Ectodermal cell (in vitro differentiated cells): Measurements from ENCODE around the gene PEA15.

Source experiments
- H3K27ac ChIP-seq: 2 replicates; pipeline ENCODE4 v1.7.0; 2013; ENCODE audit warnings: mild to moderate bottlenecking, low read depth, low read length; ENCODE audit not compliant: insufficient read depth, poor library complexity, severe bottlenecking
- H3K27me3 ChIP-seq: 2 replicates; pipeline ENCODE4 v1.7.0; 2013; ENCODE audit warnings: mild to moderate bottlenecking, low read length; ENCODE audit not compliant: insufficient read depth, control insufficient read depth, poor library complexity, severe bottlenecking
- H3K36me3 ChIP-seq: one replicate; pipeline ENCODE4 v1.7.0; 2013; ENCODE audit warnings: low read length; ENCODE audit not compliant: control insufficient read depth, insufficient read depth
- H3K4me1 ChIP-seq: one replicate; pipeline ENCODE4 v1.7.0; 2013; ENCODE audit warnings: low read length; ENCODE audit not compliant: control insufficient read depth, insufficient read depth
- H3K4me3 ChIP-seq: 2 replicates; pipeline ENCODE4 v1.7.0; 2013; ENCODE audit warnings: low read depth, low read length, control low read depth; ENCODE audit not compliant: insufficient read depth
- H3K9me3 ChIP-seq: 2 replicates; pipeline ENCODE4 v1.7.0; 2013; ENCODE audit warnings: mild to moderate bottlenecking, low read length, moderate library complexity; ENCODE audit not compliant: control insufficient read depth
- WGBS, 2 experiments: methylation state at CpG; one replicate each; pipeline ENCODE4 v1.1.7; 2013; ENCODE audit warnings: missing lambda C conversion rate in 2 of 2; 5-methylcytosine and 5-hydroxymethylcytosine counted together

PEA15 gene

DNA sequence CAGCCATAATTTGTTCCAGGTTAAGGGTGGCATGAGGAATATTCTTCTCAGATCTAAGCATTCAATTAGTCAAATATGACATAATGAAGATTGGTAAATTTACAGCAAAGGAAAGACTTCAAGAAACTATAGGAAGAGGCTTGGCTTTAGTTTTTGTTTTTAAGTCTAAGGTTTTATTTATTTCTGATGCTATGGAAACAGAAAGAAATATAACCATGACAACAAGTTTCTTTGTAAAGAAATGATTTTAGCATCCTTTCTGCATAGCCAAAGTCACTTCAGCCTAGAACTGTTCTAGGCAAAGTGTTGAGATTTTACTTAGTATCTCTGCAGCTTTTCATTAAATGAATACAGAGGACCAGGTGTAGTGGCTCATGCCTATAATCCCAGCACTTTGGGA, 27.7 kb downstream of the PEA15 start:
- Histone ChIP-seq H3K9me3 (no peaks in the 10 kb centered on the region), H3K4me1 (no peaks in the 10 kb centered on the region), H3K36me3 (peaks cover 37% of the 10 kb centered on the region), H3K27me3 (no peaks in the 10 kb centered on the region), H3K27ac (no peak overlapping the region), H3K4me3 (no peak overlapping the region)

DNA sequence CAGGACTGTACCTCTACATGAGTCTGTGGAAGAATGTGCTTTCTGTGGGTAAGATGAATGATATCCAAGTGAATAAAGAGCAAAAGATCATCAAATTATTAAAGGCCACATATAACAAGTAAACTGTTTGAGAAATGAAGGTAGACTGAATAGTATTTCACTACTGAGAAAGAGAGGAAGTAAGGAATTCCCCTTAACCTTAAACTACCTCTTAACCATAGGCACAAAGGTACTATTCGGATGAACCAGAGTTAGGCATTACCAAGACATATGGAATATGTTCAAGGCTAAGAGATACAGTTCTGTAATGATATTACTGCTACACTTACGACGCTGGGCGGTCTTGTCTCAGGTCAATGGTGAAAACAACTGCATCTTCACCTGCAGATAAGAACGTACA, 31.6 kb downstream of the PEA15 start:
- 94 to 97% methylated on average over 5 of the region's 5 CpGs for WGBS, 2 experiments
- H3K4me1 ChIP-seq = no peaks in the 10 kb centered on the region
- H3K9me3 ChIP-seq = no peaks in the 10 kb centered on the region
- H3K27ac ChIP-seq = no peak overlapping the region
- peaks cover 41% of the 10 kb centered on the region for H3K36me3 ChIP-seq
- H3K27me3 ChIP-seq = no peaks in the 10 kb centered on the region
- no peak overlapping the region for H3K4me3 ChIP-seq

DNA sequence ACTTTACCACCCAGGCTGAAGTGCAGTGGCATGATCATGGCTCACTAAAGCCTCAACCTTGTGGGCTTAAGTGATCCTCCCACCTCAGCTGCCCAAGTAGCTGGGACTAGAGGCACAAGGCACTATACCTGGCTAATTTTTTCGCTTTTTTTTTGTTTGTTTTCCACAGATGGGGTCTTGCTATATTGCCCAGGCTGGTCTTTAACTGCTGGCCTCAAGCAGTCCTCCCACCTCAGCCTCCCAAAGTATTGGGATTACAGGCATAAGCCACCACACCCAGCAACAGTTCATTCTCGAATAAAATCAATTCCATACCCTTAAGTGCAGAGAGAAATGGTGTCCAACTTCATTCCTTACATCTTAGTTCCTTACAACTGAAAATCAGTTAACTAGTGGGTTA, 32.4 kb downstream of the PEA15 start:
- Histone ChIP-seq H3K36me3 (peaks cover 37% of the 10 kb centered on the region), H3K4me1 (no peaks in the 10 kb centered on the region), H3K9me3 (no peaks in the 10 kb centered on the region), H3K27ac (no peak overlapping the region), H3K4me3 (no peak overlapping the region), H3K27me3 (no peaks in the 10 kb centered on the region)
- WGBS, 2 experiments = 89 to 93% methylated on average over 2 of the region's 2 CpGs

DNA sequence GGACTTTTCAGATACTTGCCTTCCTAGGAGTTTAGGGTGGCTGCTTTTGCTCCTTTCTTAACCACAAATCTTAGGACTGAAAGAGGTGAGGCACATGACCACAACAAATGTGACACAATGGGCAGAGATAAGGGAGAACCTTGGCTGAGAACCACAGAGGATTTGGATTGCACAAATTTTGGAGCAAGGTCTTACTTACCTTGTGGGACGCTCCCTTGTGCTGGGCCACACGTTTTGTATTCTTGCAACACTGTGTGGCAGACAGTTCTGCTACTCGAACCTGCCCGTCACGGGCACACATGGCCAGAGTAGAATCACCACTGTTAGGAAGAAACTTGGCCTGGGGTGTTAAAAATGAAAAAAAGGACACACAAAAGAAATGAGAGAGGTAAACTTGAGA, 33.2 kb downstream of the PEA15 start:
- no peaks in the 10 kb centered on the region for H3K4me1 ChIP-seq
- H3K27me3 ChIP-seq = no peaks in the 10 kb centered on the region
- H3K36me3 ChIP-seq = peaks cover 37% of the 10 kb centered on the region
- H3K4me3 ChIP-seq = no peak overlapping the region
- no peaks in the 10 kb centered on the region for H3K9me3 ChIP-seq
- no peak overlapping the region for H3K27ac ChIP-seq
- WGBS, 2 experiments = 91 to 95% methylated on average over 5 of the region's 5 CpGs

DNA sequence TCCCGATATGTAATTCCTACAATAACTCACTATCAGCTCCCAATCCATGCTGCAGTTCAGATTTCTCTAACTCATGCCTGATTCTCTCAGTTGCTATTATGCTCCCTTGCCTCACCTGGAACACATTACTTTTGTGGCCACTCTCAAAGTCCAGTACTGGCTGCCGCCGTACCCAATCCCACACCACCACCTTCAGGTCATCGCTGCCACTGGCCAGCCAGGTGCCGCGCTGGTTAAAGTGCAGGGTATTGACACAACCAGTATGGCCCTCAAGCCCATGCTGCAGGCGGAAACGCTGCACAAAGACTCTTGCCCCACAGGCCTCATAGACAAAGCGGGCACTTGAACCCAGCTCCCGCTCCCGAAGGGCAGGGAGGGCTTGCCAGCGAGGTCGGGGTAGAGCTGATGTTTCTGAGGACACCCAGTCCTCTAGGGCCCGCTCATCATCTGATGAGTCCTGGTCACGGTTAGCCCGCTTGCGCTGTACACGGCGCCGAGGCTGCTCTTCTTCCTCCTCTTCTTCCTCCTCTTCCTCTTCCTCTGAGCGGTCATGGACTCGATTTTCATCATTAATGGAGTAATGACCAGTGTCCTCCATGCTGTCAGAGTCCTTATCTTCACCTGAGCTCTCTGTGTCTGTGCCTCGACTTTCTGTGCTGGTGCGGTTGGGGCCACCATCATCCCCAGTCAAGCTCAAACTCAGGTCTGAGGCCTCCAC, 34.6 kb downstream of the PEA15 start:
- Histone ChIP-seq H3K27ac (no peak overlapping the region), H3K9me3 (no peaks in the 10 kb centered on the region), H3K36me3 (peaks cover 38% of the 10 kb centered on the region), H3K4me1 (no peaks in the 10 kb centered on the region), H3K4me3 (no peak overlapping the region), H3K27me3 (no peaks in the 10 kb centered on the region)
- WGBS, 2 experiments = 96% methylated on average over 24 of the region's 24 CpGs

DNA sequence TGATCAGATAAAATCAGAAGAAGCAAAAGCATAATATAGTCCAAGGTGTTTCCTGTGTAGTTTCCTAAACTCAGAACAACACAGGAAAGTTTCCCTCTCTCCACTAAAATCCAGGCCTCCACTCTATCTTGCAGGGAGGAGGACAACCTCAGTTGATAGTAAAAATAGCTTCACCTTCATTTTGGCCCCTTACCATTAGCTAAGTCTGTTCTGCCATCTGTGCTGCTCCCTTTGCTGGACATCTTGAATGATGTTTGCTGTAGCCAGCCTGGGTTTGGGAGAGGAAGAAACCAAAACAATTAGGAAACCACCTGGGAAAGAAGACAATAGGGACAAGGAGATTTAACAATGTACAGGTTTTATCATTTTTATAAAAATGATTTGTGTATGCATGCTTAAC, 38.6 kb downstream of the PEA15 start:
- H3K4me3 ChIP-seq = no peak overlapping the region
- no peaks in the 10 kb centered on the region for H3K27me3 ChIP-seq
- H3K4me1 ChIP-seq = no peaks in the 10 kb centered on the region
- H3K27ac ChIP-seq = no peak overlapping the region
- H3K36me3 ChIP-seq = peaks cover 25% of the 10 kb centered on the region
- no peaks in the 10 kb centered on the region for H3K9me3 ChIP-seq

DNA sequence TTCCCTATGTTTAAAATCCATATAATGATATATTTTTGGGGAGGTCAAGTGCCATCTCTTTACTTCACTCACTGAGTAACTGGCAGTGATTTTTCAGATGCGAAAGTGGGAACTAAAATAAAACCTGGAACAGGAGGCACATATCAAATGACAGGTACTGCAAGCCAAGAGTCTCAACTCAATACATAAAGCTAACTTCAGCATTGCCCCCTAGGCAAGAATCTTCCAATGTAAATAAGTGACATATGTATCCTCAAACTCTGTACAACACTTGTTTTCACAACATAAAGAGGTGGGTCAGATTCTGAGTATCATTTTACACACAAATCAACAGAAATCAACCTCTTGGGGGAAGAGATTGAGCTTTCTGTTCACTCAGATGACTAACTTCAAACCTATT, 39.0 kb downstream of the PEA15 start:
- H3K36me3 ChIP-seq = peaks cover 20% of the 10 kb centered on the region
- no peaks in the 10 kb centered on the region for H3K9me3 ChIP-seq
- no peaks in the 10 kb centered on the region for H3K4me1 ChIP-seq
- H3K27me3 ChIP-seq = no peaks in the 10 kb centered on the region
- no peak overlapping the region for H3K4me3 ChIP-seq
- no peak overlapping the region for H3K27ac ChIP-seq
- 95 to 100% methylated on average over 1 of the region's 1 CpG for WGBS, 2 experiments

DNA sequence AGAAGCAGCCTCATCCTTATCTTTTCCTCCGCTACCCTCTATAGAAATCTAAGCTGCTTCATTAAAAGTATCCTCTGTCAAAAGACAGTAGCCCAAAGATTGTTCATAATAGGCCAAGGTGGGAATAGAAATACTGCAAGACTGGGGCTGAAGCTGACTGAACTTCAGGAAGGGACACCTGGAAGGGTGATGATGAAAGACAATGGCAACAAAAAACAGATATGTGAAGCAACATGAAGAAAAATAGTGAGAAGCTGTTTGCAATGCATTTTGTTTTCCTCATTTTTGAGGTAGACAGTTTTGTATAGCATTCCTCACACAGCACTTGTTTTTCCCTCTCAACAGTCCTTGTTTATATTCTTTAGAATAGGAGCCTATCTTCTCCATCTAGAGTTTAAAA, 40.2 kb downstream of the PEA15 start:
- Histone ChIP-seq H3K4me1 (no peaks in the 10 kb centered on the region), H3K4me3 (no peak overlapping the region), H3K9me3 (no peaks in the 10 kb centered on the region), H3K36me3 (peaks cover 8% of the 10 kb centered on the region), H3K27ac (no peak overlapping the region), H3K27me3 (no peaks in the 10 kb centered on the region)
- 86 to 100% methylated on average over 1 of the region's 1 CpG for WGBS, 2 experiments

DNA sequence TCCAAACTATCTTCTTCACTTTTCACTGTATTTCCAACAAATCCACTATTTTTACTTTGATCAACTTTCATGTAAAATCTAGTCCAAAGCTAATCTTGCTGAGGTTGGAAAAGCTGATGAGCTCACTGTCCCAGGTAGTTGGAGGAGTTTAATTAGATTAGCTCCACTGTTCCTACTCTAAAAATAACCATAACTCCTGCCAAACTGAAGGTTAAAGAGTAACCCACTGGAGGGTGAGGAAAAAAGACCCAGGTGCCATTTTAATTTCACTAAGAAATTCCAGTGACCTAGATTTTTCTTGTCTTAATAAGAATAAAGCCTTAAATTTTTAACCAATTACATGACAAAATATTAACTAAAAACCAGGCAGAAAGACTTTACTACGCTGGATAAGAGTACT, 41.9 kb downstream of the PEA15 start:
- H3K9me3 ChIP-seq = no peaks in the 10 kb centered on the region
- H3K27me3 ChIP-seq = no peaks in the 10 kb centered on the region
- no peaks in the 10 kb centered on the region for H3K4me1 ChIP-seq
- 100% methylated on average over 1 of the region's 1 CpG for WGBS, 2 experiments
- H3K36me3 ChIP-seq = peaks cover 5% of the 10 kb centered on the region
- H3K4me3 ChIP-seq = no peak overlapping the region
- no peak overlapping the region for H3K27ac ChIP-seq

DNA sequence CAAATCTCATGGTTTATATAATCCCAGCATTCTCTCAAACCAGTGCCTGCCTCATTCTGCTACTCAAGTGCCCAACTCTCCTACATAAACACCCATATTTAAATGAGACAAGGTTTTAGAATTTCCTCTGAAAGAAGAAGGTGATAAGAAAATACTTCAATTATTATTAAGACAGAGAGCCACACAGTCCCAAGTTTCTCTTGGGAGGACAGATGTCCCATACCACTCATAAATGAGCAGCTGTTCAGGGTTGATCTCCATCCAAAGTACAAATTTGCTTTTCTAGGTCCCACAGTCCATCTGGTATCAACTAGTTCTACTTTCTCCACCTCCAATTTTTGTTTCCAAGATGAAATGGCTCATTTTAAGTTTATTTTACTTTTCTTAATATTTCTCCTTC, 45.8 kb downstream of the PEA15 start:
- Histone ChIP-seq H3K9me3 (no peaks in the 10 kb centered on the region), H3K36me3 (no peaks in the 10 kb centered on the region), H3K4me3 (no peak overlapping the region), H3K27me3 (no peaks in the 10 kb centered on the region), H3K4me1 (no peaks in the 10 kb centered on the region), H3K27ac (no peak overlapping the region)
